Measurements from ENCODE around the gene CDC42EP4.
"Not testable (repeated sequence)": the region's sequence is repeated elsewhere in the genome, so short reads cannot be mapped to it uniquely, and the experiment has no call there.

Gene CDC42EP4

DNA sequence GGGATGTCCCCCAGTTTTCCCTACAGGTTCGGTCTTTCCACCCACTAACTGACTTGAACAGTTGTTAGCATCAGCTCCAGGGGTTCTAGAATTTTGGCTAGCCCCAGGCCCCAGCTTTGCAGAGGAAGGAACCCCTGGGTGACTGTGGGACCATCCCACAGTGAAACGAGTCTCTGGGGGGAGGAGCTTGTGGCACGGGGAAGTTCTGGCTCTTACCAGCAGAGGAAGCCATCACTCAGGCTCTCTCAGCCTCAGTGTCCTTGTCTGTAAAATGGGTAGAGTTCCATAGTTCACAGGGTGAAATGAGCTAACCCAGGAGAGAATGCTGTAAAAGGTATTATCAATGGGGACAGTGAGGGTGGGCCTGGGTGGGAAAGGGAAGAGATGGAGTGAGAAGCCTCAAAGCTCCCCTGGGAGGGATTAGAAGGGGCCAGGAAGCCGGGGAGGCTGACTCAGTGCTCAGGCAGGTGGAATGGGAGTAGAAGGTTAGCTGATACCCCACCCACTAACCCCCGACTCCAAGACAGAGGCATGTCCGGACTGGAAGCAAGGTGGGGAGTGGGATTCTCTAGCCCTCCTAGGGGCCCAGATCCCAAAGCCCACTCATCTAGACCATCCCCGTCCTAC is 30.9 kb upstream of the CDC42EP4 start:
- DNase-seq, result peak; percentile 2

DNA sequence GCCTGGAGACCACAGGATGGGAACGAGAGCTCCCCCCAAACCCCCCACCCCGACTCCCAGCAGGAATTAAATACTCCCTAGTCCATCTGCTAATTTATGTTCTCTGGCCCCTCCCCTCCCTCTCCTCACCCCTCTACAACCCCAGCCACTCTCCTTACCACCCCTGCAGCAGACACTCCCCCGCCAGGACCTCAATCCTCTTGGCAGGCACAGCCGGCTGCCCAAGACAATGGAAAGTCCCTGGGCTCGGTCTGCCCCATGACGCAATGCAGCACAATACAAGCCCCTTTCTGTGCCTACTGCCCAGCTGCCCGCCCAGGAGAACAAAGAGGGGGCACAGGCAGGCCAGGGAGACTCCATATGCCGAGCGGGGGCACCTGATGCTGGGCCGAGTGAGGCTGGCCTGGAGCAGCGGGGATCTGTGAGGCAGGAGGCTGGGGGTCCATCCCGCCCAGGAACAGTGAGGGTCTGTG is 30.3 kb upstream of the CDC42EP4 start:
- peak; percentile 39 for DNase-seq

DNA sequence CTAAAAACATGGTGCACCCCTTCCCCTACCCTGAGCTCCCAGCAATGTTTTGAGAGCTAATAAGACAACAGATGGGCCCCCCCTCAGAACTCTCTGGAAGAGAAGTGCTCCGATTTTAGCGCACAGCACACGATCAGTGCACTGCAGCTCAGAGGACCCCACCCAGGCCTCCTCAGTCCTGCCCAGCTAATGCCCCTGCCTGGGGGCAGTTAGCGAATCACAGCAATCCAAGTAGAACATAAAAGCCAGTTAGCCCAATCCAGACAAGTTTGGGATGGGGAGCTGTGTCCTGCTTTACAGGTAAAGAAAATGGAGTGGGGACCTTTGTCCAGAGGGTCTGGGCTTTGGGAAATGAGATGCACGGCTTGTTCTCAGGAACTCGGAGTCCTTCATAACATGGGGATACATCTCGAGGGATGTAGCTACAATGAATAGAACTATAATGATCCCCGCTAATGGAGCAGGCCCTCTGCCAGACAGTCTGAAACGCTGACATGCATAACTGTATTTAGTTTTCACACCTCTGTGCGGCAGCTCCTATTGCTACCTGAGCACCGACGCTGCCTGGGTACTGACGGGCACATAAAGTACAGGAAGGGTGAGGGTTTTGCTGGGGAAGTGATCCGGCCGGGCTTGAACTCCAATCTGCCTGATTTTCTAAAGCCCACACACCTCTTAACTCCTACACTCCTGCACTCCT is 29.7 kb upstream of the CDC42EP4 start:
- DNase-seq, result peak; percentile 25

DNA sequence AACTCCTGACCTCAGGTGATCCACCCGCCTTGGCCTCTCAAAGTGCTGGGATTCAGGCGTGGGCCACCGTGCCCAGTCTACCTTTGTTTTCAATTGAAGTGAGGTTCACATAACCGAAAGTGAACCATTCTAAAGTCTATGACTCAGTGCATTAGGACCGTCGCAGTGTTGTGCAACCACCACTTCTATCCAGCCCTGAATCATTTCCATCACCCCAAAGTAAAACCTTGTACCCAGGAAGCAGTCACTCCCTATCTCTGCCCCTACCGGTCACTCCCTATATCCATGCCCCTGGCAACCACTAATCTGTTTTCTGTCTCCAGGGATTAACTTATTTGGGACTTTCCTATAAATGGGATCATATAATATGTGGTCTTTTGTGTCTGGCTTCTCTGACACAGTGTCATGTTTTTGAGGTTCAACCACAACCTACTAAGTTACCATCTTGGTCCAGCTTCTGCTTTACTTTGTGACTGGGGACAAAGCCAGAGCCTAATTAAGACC is 28.3 kb upstream of the CDC42EP4 start:
- DNase-seq, result no peak

DNA sequence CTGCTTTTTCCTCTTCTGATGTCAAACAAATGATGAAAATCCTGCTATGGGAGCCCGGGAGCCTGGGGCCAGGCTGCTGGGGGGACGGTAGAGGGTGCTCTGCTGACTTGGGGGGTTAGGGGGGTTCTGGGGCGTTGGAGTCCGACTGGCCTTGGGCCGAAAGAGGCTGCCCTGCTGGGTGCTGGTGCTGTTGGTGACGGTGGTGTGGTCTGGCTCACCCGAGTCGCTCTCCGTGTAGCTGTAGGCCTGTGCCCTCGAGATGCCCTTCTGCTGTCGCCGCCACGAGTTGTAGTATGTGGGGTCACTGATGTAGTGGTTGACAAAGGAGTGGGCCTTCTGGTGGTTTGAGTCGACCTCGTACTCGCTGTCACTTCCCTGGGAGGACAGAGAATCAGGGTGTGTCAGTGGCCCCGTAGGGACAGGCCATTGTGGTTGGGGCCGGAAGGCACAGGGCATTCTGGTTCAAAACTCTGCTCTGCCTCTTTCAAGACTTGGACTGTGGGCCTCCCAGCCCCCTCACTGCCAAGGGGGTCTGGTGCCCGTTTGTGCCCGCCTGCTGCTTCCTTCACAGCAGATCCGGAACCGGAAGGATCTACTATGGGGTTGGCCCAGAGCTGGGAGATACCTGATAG is 26.9 kb upstream of the CDC42EP4 start:
- no peak for DNase-seq

DNA sequence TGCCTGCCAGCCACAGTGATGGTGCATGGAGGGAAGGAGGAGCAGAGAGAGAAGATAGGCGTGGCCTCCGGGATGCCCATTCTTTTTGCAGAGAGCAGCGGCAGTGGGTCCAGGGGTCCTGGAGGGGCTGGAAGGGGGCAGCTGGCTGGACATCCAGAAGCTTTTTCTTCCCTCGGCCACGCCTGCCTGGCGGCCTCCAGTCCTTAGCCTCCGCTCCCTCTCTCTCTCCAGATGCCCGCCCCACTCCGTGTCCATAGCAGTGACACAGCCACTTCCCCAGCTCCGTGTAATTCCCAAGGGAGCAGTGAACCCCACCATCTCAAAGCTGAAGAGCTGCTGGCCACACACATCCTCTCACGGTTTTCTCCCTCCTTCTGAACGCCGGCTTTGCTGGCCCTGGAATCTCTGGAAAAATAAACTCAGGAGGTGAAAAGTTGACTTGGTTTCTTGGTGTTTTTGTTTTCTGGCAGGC is 26.3 kb upstream of the CDC42EP4 start:
- no peak for DNase-seq

DNA sequence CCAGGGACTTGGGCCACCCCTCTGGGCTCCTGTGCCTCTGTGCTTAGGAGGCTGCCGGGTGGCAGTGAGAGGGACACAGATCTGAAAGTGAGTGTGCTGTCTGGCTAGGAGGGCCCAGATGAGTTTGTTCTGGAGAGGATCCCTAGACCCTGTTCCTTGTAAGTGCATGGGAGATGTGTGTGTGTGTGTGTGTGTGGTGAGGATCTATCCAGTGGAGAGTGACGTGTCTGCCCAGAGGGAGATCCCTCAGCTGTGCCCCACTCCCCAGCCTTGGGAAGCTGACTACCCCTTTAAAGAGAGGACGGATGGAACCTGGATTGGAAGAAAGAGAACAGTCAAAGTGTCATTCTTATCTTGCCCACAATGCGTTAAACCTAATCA is 25.5 kb upstream of the CDC42EP4 start:
- DNase-seq, result no peak

DNA sequence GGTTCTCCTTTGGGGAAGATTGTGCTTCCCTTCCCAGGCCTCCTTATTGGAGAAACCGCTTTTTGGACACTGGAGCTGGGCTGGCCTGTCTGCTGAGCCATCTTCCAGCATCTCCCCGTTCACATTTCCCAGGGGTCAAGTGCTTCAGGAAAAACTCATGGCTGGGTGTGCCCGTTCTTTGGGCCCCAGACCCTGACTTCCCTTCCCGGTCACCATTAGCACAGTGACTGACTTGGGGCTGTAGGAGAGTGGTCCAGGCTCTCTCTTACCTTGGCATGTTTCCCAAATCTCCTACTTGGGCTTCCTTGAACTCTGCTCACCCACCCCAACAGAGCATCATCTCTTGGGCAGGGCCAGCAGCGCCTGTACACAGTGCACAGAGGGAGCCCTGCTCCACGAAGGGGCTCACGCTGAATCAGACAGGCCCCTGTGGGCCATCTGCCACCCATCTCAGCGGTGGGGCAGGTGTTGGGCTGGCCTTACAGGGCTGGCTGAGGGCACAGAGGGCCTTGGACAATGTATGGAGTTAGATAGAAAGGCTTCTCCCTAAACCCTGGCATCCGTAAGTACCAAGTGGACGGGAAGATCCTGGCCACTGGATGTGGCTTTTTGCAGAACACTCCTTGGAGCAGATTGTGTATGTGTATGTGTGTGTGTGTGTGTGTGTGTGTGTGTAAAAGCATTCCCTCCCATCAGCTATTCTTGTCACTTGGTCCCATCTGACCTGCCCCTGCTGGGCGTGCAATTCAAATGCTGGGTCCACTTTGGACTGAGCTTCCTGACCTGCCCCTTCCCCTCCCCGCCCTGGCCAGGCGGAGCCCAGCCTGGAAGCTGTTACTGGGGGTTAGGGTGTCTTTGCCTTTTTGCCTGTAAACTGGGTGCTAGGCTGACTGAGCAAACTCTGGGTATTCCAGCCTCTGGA is 24.9 kb upstream of the CDC42EP4 start:
- no peak for DNase-seq

DNA sequence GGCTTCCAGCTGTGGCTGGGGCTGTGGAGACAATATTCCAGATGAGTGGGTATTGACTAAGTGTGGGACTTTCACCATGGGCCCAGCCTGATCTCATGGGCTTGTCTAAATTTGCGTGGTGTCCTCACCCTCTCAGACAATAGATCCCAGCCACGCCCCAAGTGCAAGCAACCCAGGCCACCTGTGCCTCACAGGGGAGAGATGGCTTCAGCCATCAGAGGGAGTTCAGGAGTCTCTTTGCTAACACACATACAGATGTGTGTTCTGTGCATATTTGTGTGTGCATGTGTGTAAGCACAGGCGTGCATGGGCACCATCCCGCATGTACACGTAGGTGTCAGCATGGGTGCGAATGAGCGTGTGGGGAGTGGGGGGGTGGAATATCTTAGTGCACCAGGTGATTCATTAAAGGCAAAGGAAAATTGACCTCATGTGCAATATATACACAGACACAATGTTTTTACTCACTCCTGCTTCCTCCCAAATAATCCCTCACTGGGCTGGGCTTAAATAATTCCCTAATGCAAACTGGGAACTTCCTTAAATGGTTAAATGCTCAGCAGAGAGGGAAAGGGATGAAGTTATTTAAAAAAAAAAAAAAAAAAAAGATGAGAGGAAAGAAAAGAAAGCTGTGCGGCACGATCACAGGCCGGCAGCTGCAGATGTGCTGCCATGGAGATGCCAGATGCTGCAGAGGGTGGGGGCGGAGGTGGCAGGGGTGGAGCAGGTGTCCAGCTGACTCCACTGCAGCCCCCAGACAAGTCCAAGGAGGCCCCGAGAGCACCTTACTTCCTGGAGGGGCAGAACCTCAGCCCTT is 24.0 kb upstream of the CDC42EP4 start:
- no peak for DNase-seq

DNA sequence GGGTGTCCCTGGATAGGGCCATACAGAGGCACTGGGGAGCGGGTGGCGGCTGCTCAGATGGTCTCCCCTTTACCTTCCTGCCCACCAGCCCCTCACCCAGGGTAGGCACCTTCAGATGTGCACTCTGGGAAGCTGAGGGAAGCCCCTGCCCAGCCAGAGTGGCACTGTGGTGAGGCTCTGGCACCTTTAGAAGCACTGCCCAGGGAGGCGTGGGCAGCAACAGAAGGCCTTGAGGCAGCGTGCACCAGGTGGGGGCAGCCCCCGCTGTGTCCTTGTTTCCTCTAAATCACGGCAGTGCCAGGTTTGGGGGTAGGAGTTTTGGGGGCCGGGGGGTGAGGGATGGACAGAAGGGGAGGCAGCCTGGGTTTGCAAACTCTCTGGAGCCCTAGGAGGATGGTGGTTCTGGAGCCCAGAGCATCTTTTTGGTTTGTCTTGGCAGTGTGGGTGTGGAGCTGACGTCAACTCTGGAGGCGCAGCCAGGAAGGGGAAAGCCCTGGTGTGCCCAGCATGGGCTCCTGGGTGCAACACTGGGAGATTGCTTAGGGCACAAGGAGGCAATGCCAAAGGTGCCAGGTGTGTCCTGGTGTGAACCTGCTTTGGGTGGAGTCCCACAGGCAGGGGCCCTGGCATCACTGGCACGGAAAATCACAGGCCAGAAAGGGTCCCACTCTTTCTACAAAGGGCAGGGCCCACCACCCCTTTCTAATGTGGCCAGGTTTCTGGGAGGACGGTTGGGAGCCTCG is 23.1 kb upstream of the CDC42EP4 start:
- DNase-seq, result no peak

DNA sequence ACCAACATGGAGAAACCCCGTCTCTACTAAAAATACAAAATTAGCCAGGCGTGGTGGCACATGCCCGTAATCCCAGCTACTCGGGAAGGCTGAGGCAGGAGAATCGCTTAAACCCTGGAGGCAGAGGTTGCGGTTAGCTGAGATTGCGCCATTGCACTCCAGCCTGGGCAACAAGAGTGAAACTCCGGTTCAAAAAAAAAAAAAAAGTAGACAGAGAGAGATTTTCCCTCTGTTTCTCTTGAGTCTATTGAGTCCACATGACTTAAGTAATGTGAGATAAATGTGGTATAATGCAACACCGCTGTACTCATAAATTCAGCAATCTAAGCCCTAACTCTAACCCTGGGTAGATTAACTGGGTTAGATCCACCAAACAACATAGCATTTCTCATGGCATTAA is 21.6 kb upstream of the CDC42EP4 start:
- not testable (repeated sequence) for DNase-seq

DNA sequence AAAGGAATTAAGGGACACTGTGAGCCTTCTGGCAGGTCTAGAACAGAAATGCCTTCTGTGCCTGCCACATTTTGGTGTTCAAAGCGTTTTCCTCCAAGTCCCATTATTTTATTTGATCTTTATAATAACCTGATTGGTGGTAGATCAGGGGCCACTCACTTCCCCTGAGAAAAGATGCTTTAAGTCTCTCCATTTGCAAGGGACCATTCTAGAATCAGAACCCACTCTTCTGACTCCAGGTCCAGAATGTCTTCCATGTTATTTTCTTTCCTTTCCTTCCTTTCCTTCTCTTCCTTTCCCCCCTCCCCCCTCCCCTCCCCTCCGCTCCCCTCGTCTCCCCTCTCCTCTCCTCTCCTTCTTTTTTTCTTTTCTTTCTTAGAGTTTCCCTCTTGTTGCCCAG is 19.3 kb upstream of the CDC42EP4 start:
- DNase-seq, result no peak

DNA sequence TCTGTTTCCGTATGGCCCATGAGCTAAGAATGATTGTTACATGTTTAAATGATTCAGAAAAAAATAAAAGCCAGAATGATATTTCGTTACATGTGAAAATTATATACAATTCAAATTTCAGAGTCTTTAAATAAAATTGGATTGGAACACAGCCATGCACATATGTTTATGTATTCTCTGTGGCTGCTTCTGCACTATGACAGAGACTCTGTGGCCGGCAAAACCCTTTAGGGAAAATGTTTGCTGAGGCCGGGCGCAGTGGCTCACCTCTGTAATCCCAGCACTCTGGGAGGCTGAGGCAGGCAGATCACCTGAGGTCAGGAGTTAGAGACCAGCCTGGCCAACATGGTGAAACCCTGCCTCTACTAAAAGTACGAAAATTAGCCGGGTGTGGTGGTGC is 15.9 kb upstream of the CDC42EP4 start:
- DNase-seq, result no peak

DNA sequence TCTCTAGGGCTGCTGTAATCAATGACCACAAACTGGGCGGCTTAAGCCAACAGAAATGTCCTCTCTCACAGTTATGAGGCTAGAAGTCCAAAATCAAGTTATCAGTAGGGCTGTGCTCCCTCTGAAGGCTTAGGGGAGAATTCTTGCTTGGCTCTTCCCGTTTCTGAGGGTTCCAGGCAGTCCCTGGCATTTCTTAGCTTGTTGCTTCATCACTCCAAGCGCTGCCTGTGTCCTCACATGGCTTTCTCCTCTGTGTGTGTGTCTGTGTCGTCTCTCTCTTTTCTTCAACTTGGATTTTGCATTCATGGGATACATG is 13.7 kb upstream of the CDC42EP4 start:
- DNase-seq, result no peak

DNA sequence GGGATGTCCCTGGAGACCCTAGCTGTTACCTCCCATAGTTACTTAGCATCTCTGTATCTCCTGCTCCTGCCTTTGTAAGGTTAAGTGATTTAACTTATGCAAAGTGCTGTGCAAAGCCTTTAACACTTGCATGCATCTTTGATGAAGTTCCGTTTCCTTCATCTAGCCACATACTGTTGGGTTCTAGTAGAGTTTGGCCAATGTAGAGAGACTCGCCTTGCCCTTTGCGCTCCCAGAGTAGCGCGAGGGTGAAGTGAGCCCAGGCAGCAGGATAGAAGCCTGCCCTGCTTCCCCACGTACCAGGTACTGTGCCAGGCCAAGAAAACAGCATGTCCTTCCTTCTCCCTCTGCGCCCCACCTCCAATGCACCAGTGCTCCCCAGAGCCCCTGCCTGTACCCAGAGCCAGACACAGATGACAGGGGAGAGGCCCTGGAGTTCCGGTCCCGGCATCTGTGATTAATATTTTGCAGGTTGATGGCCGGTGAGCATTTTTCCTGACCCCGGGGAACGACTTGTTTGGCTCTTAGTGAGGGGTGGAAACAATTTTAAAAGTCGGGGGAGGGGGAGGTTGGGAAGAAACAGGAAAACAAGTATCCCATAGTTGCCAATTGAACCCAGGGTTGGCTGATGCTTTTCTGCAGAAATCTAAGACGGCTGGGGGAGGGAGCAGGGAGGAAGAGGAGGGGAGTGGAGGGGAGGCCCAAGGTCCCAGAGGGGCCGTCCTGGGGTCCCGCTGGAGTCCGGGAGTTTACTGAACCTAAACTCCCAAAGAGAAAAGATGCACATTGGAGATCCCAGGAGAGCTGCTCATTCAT is 13.1 kb upstream of the CDC42EP4 start:
- no peak for DNase-seq

DNA sequence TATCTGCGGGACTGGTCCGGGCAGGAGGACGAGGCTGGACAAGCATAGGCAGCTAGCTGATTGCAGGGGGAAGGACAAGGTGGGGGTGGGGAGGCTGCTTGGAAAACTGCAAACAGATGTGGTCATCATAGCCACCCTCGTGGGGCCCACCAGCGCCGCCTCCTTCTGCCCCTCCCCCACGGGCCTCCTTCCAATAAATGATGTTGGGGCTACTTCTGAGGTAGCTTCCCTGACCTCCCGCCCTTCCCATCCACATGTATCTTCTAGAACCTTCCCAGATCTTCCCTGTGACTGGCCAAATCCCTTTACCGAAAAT is 12.3 kb upstream of the CDC42EP4 start:
- no peak for DNase-seq

DNA sequence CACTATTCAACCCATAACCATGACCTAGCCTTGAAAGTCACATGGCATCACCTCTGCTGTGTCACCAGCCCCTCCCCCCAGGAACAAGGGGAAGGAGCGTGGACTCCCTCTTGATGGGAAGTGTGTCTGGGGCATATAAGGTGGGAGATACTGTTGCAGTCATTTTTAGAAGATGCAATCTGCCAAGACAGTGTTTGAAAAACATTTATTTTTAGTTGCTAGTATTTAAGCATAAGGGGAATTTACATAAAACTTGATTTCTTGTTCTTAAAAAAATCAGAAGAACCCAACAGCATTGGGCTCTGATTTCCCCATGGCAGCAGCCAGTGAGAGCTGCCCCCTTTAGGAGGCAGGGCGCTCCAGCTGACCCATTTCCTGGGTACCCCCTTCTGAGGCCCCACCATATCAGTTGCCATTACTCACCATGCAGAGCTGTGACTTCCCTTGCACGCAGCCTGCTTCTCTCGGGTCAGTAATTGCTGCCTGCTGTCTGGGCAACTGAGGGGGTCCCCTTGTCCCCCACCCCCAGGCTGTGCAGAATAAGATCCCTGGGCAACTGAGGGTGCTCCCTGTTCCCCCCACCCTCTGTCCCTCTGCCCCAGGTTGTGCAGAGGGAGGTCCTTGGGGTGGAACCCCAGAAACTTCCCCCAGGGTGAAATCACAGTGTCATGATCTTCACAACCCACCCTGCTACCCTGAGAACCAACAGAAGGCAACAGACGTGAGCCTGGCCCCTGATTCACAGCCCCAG is 11.8 kb upstream of the CDC42EP4 start:
- DNase-seq, result no peak

DNA sequence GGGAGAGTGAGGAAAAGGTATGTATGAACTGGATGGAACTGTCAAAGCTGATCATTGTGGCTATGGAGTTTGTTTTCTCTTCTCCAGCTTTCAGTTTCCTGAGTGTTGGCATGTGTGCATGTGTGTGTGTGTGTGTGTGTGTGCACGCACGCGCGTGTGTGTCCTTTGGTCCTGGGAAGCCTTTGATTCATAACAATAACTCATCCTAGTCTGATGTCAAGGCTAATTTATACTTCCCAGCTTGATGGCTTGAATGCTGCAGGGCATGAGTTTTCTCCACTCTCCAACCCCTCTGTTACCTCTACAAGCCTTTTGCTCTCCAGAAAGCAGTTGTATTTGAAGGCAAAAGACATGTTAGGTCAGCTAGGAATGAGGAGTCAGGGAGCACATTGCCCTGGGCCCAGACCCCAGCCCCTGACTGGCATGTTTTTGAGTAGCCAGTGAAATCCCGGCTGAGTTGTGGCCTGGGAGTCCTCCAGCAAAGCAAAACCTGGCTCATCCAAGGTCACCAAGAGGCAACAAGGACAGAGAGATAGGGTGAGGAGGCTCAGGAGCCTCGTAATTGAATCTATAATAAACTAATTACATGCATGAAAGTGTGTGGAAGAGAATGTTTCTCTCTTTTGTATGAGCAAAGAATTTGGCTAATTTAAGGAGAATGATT is 8.9 kb upstream of the CDC42EP4 start:
- no peak for DNase-seq

DNA sequence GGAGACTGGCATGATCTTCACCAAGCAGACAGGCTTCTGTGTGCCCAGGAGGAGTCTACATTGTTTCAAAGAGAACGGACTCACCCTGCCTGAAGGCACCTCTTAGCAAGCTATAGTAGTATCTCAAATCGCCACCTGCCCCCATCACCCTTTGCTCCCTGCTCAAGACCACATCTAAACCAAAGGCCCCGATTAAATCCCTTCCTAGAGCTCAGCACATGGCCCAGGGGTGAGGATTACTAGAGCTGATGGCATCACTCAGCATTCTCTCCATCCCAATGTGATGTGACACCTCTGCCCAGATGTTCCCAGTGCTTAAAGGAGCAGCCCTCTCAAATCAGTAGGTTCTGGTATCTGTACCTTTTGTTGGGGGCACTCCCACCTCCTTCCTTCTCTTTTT is 8.0 kb upstream of the CDC42EP4 start:
- no peak for DNase-seq

All from DMS79 (cell line).